CD14-positive monocyte (primary cell): ENCODE measurements around the gene SLC37A1. TPM values are rescaled to one million over a fixed set of nuclear protein-coding genes. Genes with fewer than 3 reads are reported as not detected.

Source experiments
- DNase-seq, 3 donors: peaks; one replicate each; pipeline ENCODE4 v3.0.0-alpha.2; 2011 to 2022
- H2AFZ ChIP-seq: 2 replicates; pipeline ENCODE4 v1.6.0; 2012; ENCODE audit warnings: mild to moderate bottlenecking, low read depth, low read length, inconsistent platforms; ENCODE audit not compliant: insufficient read depth, poor library complexity, severe bottlenecking
- H3K27ac ChIP-seq, 2 donors: 1 replicate in 1 of 2; 2 replicates in 1 of 2; pipeline ENCODE4 v1.5.1; 2012 to 2013; ENCODE audit warnings: low read length in 2 of 2, control low read depth in 1 of 2, inconsistent platforms in 1 of 2, low read depth in 1 of 2, mild to moderate bottlenecking in 1 of 2
- H3K27me3 ChIP-seq, 2 donors: one replicate each; pipeline versions ENCODE4 v1.6.0 to v1.6.1; 2011 to 2013; ENCODE audit warnings: low read length in 2 of 2; ENCODE audit not compliant: control insufficient read depth in 2 of 2, insufficient read depth in 2 of 2
- H3K36me3 ChIP-seq, 2 donors: replicated peaks in 1 of 2; 1 replicate in 1 of 2; 2 replicates in 1 of 2; pipeline versions ENCODE4 v1.5.1 to v1.6.1; 2012 to 2013; ENCODE audit warnings: low read length in 2 of 2, control low read depth in 1 of 2, inconsistent platforms in 1 of 2, mild to moderate bottlenecking in 1 of 2; ENCODE audit not compliant: insufficient read depth in 2 of 2, control insufficient read depth in 1 of 2
- H3K4me1 ChIP-seq, 2 donors: 1 replicate in 1 of 2; 2 replicates in 1 of 2; pipeline versions ENCODE4 v1.5.1 to v1.6.1; 2012 to 2013; ENCODE audit warnings: low read length in 2 of 2, control low read depth in 1 of 2, inconsistent platforms in 1 of 2, mild to moderate bottlenecking in 1 of 2, moderate library complexity in 1 of 2; ENCODE audit not compliant: insufficient read depth in 2 of 2, control insufficient read depth in 1 of 2
- H3K4me2 ChIP-seq: replicated peaks from 2 replicates; pipeline ENCODE3; 2012; ENCODE audit warnings: low read length, moderate library complexity, mild to moderate bottlenecking; ENCODE audit not compliant: poor library complexity, severe bottlenecking; ENCODE audit errors: extremely low read depth
- H3K4me3 ChIP-seq, 3 experiments: fragments of 200-600 bp in 1 of 3; sonication (generic) in 1 of 3; replicated peaks in 1 of 3; 1 replicate in 2 of 3; 2 replicates in 1 of 3; pipeline ENCODE4 v1.5.1; 2011 to 2013; ENCODE audit warnings: low read length in 3 of 3, mild to moderate bottlenecking in 3 of 3, control low read depth in 2 of 3, low read depth in 2 of 3, inconsistent platforms in 1 of 3, moderate library complexity in 1 of 3
- H3K79me2 ChIP-seq: 2 replicates; pipeline ENCODE4 v1.6.0; 2012; ENCODE audit warnings: mild to moderate bottlenecking, control low read depth, inconsistent platforms, low read length, moderate library complexity; ENCODE audit not compliant: insufficient read depth
- H3K9ac ChIP-seq: 2 replicates; pipeline ENCODE4 v1.6.0; 2017; ENCODE audit warnings: low read length, mild to moderate bottlenecking; ENCODE audit not compliant: insufficient read depth, poor library complexity, severe bottlenecking
- H3K9me3 ChIP-seq, 2 donors: replicated peaks in 1 of 2; 1 replicate in 1 of 2; 2 replicates in 1 of 2; pipeline versions ENCODE4 v1.5.1 to v1.6.1; 2012 to 2013; ENCODE audit warnings: low read length in 2 of 2, control low read depth in 1 of 2; ENCODE audit not compliant: control insufficient read depth in 1 of 2, insufficient read depth in 1 of 2
- H4K20me1 ChIP-seq: 2 replicates; pipeline ENCODE4 v1.6.0; 2012; ENCODE audit warnings: mild to moderate bottlenecking, low read length, control low read depth, moderate library complexity; ENCODE audit not compliant: insufficient read depth
- H3K27ac Mint-ChIP-seq, 7 donors: one replicate each; pipeline ENCODE4 v1.8.0; 2020; ENCODE audit warnings: mild to moderate bottlenecking in 7 of 7, mixed read lengths in 7 of 7, moderate library complexity in 6 of 7, inconsistent platforms in 2 of 7
- H3K27me3 Mint-ChIP-seq, 3 donors: one replicate each; pipeline ENCODE4 v1.8.0; 2021 to 2022; ENCODE audit warnings: low read depth in 3 of 3, mild to moderate bottlenecking in 3 of 3, mixed read lengths in 3 of 3, moderate library complexity in 3 of 3, inconsistent platforms in 1 of 3
- H3K36me3 Mint-ChIP-seq, 2 donors: one replicate each; pipeline ENCODE4 v1.8.0; 2020; ENCODE audit warnings: mixed read lengths in 2 of 2, inconsistent platforms in 1 of 2, mild to moderate bottlenecking in 1 of 2
- H3K4me1 Mint-ChIP-seq: one replicate; pipeline ENCODE4 v1.8.0; 2020; ENCODE audit warnings: mild to moderate bottlenecking, mixed read lengths
- H3K4me3 Mint-ChIP-seq, 2 donors: one replicate each; pipeline ENCODE4 v1.8.0; 2020; ENCODE audit warnings: mild to moderate bottlenecking in 2 of 2, mixed read lengths in 2 of 2, moderate library complexity in 1 of 2
- H3K9me3 Mint-ChIP-seq, 7 donors: one replicate each; pipeline ENCODE4 v1.8.0; 2020 to 2022; ENCODE audit warnings: mixed read lengths in 7 of 7, mild to moderate bottlenecking in 6 of 7, moderate library complexity in 6 of 7, inconsistent platforms in 2 of 7
- CTCF ChIP-seq: fragments of 200-600 bp; IDR thresholded peaks from one replicate; pipeline ENCODE4 v1.8.0; 2022; ENCODE audit warnings: antibody characterized with exemption, mild to moderate bottlenecking
- WGBS: methylation state at CpG from one replicate; pipeline ENCODE4 v1.1.5; 2013; ENCODE audit warnings: missing lambda C conversion rate; ENCODE audit not compliant: insufficient coverage; 5-methylcytosine and 5-hydroxymethylcytosine counted together
- intact Hi-C, 2 donors: fragments of 100-400 bp; cut with micrococcal nuclease; formaldehyde crosslinking; loops; one replicate each; pipeline versions ENCODE4 v1.15.0 to v1.15.1; 2023
- polyA plus RNA-seq, 3 donors: library from polyadenylated mRNA; depleted of rRNA in 1 of 3; unstranded in 2 of 3; stranded (reverse) in 1 of 3; fragments of 300-500 nt in 2 of 3; fragments of >200 nt in 1 of 3; fragmentation: Illumina TruSeq in 2 of 3; gene quantifications; 1 replicate in 2 of 3; 2 replicates in 1 of 3; pipeline ENCODE4 v1.2.3, GENCODE V29; 2012 to 2021

SLC37A1 gene
- polyA plus RNA-seq, 3 donors = 2.7 to 12.4 (median 4.3) TPM

- peaks cover 27% of the 10 kb centered on the region for H3K4me1 Mint-ChIP-seq
- Histone ChIP-seq H3K4me2 (no peak overlapping the region), H3K27ac (no peak overlapping the region), H3K27me3 (no peaks in the 10 kb centered on the region), H3K4me3 (no peak overlapping the region), H3K9me3 (no peaks in the 10 kb centered on the region), H4K20me1 (no peaks in the 10 kb centered on the region), H3K9ac (no peak overlapping the region), H3K4me1 (peaks cover 19 to 25% of the 10 kb centered on the region in 2 donors), H3K36me3 (no peaks in the 10 kb centered on the region), H2AFZ (no peak overlapping the region), H3K79me2 (no peaks in the 10 kb centered on the region)
- H3K36me3 Mint-ChIP-seq = no peaks in the 10 kb centered on the region
- intact Hi-C loops = loop anchor here in 1 of 2 donors (5.0 kb wide), 1 partner anchor 33 kb away; no protein-coding TSS in a partner anchor
- H3K27ac Mint-ChIP-seq = peak overlapping the region in 2 of 7 donors; percentile 32 to 45
- TF ChIP-seq CTCF = no peak
- H3K27me3 Mint-ChIP-seq = peaks cover 2 to 5% (median 3%) of the 10 kb centered on the region in 3 donors
- DNase-seq = no peak
- WGBS = 80% methylated on average over 1 of the region's 15 CpGs
- H3K9me3 Mint-ChIP-seq = no peaks in the 10 kb centered on the region
- H3K4me3 Mint-ChIP-seq = no peak overlapping the region
Measured at GRCh38 chr21:42499444-42500112, 14.1 kb upstream of the SLC37A1 start.

- Histone ChIP-seq H3K9me3 (no peaks in the 10 kb centered on the region), H3K27ac (no peak overlapping the region), H3K4me3 (no peak overlapping the region), H3K79me2 (no peaks in the 10 kb centered on the region), H4K20me1 (no peaks in the 10 kb centered on the region), H3K27me3 (no peaks in the 10 kb centered on the region), H3K4me1 (peaks cover 19 to 30% of the 10 kb centered on the region in 2 donors), H3K4me2 (no peak overlapping the region), H3K9ac (no peak overlapping the region), H2AFZ (no peak overlapping the region), H3K36me3 (no peaks in the 10 kb centered on the region)
- no peaks in the 10 kb centered on the region for H3K36me3 Mint-ChIP-seq
- H3K9me3 Mint-ChIP-seq = no peaks in the 10 kb centered on the region
- no peak overlapping the region for H3K27ac Mint-ChIP-seq
- H3K4me3 Mint-ChIP-seq = no peak overlapping the region
- TF ChIP-seq CTCF = no peak
- no CpG with 5 or more reads among the region's 4 CpGs for WGBS
- intact Hi-C loops = no loop called here
- peaks cover under 1 to 3% (median 3%) of the 10 kb centered on the region in 3 donors for H3K27me3 Mint-ChIP-seq
- peaks cover 33% of the 10 kb centered on the region for H3K4me1 Mint-ChIP-seq
- no peak for DNase-seq
Measured at GRCh38 chr21:42500225-42500624, 13.4 kb upstream of the SLC37A1 start.
